Dermis microvascular lymphatic vessel endothelial cell (primary cell): ENCODE data around the gene NANOGP8. TPM values are rescaled to one million over a fixed set of nuclear protein-coding genes. Genes with fewer than 3 reads are reported as not detected.
A peak's percentile ranks its signal among the peaks of the same experiment; 100 is the strongest.
"Not testable (repeated sequence)": the region's sequence is repeated elsewhere in the genome, so short reads cannot be mapped to it uniquely, and the experiment has no call there.

Experiments
- DNase-seq, 2 donors: peaks; one replicate each; pipeline versions ENCODE4 v3.0.0 to v3.0.0-alpha.2; 2010; ENCODE audit warnings: low read depth in 2 of 2
- total RNA-seq: library from RNA; depleted of rRNA; stranded (reverse); fragments of >200 nt; gene quantifications from 2 replicates; pipeline ENCODE4 v1.2.1, GENCODE V29; 2014

NANOGP8 gene, protein sequence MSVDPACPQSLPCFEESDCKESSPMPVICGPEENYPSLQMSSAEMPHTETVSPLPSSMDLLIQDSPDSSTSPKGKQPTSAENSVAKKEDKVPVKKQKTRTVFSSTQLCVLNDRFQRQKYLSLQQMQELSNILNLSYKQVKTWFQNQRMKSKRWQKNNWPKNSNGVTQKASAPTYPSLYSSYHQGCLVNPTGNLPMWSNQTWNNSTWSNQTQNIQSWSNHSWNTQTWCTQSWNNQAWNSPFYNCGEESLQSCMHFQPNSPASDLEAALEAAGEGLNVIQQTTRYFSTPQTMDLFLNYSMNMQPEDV
- total RNA-seq, result not detected in 2 replicates

DNA sequence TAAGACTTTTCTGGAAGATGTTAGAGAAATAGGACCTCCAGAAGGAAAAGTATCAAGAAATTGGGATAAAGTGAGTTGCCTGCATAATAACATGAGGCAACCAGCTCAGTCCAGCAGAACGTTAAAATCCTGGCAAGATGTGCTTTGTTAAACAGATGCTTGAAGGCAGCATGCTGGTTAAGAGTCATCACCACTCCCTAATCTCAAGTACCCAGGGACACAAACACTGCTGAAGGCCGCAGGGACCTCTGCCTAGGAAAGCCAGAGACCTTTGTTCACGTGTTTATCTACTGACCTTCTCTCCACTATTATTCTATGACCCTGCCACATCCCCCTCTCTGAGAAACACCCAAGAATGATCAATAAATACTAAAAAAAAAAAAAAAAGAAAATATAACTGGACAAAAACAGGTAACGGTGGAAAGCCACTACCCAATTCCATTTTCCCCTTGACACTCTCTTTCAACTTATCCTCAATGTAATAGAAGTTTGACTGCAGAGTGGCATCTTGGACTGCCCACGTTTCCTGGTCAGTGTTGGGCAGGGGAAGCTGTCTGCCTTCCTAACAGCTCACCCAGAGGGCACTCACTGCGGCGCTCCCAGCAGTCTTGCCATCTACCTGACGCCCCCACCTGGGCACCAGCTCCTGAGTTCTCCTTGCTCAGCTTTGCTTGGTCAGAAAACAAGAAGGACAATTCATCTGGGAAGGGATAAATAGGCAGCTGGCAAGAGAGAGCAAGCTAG lies at the start of gene NANOGP8:
Gene NANOGP8 (minus strand): TSS at position 120 of the 744 bp plus-strand sequence. CDS start 185 bp downstream, outside the sequence.
- DNase-seq, result not testable (repeated sequence)

DNA sequence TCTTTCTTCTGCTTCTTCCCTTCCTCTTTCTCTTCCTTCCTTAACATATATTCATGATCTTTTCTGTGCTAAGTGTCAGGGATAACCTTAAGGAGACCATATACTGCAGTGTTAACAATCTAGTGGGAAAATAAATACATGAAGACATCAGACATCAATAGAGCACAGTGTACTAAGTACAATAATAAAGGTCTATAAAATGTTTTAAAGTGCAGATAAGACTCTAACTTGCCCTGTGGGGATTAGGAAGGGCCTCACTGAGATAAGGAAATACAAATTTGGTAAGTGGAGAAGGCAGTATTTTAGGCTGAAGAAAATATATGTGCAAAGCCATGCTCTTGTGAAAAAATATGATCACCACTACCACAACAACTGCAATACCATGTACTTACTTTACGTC lies 49.2 kb upstream of the NANOGP8 start:
- no peak for DNase-seq

DNA sequence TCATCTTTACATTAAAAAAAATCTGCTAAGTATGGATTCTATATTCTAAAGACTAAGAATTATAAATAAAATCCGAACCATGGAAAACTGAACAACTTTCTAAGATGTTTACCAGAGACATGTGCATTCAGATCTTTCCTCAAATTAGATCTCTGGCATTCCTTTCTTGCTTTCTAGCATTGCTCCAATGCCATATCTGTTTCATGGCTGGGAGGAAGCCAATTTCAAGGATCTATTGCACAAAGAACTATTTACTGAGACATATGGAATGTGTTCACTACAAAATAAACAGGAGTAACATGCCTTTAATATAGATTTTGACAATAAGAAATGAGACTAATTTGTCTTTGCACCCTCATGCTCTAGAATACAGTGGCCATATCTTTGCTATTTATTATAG lies 45.1 kb upstream of the NANOGP8 start:
- DNase-seq, result no peak

DNA sequence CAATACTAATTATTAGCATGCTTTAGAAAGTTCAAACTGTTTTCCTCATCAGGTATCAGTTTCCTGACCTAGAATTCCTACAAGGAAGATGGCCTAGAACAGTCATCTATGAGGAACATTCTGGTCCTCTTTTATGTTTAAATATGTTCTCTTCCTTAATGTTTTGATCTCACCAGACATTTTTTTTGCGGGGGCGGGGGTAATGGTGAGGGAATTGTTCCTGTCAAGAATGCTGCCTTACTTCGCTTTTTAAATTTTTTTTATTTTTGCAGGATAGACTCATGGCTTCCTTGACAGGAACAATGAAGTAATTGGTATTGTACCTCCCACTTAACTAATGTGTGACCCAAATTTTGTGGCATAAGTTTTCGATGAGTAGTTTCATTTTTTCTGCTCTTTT lies 44.3 kb upstream of the NANOGP8 start:
- no peak for DNase-seq

DNA sequence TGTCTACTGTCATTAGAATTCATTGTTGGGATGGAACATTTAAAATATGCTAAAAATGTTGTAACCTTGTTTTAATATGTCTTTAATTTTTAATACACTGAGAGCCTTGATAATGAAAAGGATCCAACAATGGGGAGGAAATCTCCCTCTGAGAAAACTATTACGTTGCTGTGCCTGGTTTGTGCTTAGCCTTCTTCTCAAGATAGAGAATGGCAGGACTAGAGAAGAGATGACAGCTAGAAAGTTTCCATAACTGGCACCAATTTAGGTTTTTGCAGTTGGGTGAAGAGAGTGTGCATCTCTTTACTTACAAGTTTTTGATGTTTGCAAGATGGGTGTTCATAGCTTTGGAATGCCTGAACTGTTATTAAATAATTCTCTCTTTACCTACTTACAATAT lies 42.6 kb upstream of the NANOGP8 start:
- no peak for DNase-seq

DNA sequence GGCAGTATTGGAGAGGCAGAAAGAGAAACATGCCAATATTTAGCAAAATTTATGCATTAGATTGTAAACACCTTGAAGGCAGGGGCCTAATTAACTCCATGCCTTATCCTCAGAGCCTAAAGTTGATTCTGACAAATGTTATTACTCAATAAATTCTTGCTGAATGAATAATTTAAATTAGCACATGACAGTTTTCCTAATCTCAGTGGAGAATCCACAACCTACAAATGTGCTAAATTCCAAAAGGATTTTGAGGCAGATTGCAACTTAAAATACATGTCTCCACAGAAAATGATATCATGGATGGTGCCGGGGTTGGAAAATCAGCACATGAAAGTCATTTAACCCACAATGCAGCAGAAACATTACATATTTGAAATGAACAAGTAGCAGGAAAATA lies 41.1 kb upstream of the NANOGP8 start:
- DNase-seq, result no peak

DNA sequence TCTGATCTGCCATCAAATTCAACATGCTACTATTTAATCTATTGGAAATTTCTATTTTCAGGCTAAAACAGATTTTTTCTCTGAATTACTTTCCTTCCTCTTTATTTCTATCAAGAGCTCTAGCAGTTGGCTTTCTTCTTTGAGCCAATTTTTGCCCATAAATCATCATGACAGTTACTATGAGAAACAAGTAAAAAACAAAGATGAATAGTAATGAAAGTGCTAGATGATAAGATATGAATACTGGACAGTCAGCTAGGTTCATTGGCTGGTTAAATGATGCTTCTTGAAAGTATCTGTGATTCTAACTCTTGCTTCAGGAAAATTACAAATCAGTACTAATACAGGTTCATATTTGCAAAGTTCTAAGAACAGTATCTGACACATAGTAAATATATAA lies 38.6 kb upstream of the NANOGP8 start:
- peak in 1 of 2 donors; percentile 2 for DNase-seq

DNA sequence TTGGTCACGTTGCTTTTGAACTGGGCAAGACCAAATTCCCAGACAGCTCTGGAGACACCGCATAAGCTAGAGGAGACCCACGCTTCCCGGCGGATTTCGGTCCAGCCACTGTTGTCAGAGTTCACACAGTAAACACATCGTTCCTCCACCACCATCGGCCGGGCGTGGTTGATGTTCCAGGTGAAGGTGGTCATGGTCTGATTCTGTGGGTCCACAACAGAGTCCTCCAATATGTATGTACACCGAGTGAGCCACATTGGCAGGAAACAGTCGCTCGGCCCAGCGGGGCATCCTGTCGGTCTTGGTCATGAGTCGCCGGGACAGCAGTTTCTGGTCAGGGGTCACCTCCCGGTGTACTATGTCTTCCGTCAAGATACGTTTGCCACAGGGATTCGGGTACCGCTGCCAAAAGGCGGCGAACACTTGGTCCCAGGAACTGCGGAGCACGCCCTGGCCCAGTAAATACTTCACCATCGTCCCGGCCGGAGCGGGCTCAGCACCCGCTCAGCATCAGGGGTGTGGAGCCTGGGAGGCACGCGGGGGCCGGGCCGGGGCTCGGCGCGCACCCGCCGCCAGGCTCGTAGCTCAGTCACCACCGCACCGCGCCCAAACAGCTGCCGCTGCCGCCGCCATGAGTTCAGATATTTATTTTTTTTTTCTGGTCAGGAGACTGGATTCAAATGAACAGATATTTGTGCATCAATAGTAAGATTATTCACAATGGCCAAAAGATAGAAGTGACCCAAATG lies 36.7 kb upstream of the NANOGP8 start:
- no peak for DNase-seq

DNA sequence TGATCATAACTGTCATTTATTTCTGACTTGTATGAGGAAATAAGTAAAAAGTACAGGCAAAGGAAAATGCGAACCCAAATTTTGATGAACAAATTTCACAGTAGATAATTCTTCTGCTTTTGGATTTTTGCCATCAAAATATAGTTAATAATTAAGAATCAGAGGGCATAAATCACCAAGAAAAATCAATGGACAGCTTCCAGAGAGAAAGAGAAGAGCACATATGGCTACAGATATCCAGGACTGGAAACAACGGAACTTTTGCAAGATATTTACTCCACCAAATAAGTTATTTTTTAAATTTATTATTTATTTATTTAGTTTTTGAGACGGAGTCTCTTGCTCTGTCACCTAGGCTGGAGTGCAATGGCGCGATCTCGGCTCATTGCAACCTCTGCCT lies 35.1 kb upstream of the NANOGP8 start:
- no peak for DNase-seq

DNA sequence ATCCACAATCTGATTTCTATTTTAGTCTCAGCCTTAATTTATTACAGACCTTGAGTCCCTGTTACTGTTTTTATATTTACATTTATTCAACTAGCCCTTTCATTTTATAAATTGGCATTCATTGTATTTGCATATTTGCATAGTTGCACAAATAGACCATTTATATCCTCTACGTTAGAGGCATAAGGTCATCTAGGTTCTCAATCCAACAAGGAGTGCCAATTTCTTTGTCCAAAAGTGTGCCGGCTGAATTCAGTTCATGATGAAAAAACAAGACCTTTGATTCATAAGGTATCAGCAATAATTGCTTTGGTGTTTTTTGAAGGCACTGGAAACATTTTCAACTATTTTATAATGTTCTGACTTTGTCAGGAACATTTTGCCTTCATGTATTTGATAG lies 33.9 kb upstream of the NANOGP8 start:
- no peak for DNase-seq

DNA sequence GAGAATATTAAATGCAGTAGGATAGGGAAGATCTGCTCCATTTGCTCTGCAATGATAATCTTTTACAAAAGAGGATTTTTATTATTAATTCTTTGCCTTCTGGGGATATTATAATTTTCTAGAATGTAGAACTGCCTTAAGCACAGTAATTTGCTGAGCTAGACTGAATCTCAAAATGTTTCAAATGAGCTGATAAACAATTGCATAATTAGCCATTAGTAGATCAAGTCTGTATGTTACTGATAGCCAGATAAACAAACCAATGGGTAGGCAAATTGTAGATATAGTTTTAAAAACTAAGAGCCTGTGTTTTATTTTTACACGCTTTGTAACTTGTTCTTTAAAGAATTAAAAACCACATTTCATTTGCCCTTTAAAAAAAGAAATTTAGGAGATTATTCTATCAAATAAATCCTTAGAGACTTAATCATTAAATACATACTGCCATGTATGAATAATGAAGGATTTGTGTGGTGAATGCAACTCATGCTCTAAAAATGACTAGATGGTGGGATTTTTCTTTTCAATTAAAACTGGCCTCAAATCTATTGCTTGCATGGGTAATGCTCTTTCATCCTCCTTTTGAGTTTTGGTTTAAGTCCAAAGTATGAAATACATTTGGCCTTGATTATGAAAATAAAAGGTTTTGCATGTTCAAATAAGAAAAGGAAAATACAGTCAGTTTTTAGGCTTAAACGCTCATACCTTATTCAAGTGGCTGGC lies 32.6 kb upstream of the NANOGP8 start:
- DNase-seq, result no peak

DNA sequence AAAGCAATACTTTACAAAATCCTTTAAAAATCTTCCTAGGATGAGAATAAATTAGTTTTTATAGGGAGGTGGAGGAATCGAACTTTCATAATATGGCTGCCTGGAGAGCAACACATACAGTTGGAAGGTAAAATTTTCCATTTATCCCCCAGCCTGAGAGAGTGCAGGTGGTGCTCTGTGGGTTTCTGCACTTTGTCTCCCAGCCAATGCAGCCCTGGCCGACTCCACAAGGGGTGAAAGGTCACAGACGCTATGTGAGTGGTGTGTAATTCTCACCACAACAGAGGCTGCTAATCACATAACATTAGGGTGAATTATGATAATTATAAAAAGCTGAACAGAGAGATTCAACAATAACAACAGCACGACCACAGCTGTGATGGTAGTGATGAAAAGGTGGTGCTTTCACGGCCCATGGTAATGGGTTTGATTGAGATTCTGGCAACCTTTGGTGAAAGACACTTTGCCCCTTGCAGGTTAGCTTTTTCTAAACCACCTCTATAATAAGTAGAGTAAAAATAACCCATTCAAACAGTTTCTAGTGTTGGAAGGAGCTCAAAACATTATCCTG lies 30.1 kb upstream of the NANOGP8 start:
- no peak for DNase-seq

DNA sequence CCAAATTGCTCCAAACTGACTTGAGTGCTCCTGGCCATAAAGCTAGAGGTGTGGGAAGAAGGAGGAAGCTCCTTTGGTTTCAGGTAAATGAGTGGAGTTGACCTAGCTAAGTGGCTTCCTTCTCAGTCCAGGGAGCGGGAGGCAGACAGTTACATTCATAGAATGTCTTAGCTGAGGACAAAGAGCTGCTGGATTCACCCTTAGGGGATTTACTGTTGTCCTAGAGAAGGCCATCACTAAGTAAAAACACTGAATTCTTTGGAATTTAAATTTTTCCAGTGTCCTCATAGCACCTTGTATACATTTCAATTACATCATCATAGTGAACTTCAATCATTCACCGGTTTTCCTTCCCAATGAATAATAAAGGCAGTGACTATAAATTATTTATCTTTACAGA lies 27.3 kb upstream of the NANOGP8 start:
- DNase-seq, result no peak

DNA sequence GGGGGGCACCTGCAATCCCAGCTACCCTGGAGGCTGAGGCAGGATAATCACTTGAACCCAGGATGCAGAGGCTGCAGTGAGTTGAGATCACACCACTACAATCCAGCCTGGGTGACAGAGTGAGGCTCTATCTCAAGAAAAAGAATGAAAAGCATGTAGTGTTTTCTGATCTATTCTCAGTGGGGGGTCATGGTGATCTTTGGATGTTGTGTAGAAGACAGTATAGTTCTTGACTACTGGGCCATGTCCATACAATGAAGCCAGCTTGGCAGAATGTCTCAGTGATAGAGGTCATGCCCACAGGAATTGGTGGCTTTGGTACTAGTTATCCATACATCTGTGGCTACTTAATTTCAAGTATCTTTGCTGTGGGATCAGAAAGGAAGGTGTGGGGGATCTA lies 26.8 kb upstream of the NANOGP8 start:
- DNase-seq, result no peak

DNA sequence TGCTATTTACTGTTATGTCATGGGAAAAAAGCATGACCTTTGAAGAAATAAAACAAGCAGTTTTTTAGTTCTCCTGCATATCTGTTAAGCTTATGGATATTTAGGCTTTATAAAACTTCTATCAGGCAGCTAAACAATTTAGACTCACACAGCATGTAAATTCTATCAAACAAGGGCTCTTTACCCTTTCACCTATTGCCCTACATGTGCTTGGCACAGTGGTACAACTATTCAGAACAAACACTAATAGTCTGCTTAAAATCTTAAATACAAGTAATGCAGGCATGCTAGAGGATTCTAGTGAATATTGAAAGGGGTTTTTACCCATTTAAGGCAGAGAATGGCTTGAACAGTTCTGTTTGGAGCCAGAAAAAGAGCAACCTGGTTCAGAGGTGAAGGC lies 23.4 kb upstream of the NANOGP8 start:
- no peak for DNase-seq

DNA sequence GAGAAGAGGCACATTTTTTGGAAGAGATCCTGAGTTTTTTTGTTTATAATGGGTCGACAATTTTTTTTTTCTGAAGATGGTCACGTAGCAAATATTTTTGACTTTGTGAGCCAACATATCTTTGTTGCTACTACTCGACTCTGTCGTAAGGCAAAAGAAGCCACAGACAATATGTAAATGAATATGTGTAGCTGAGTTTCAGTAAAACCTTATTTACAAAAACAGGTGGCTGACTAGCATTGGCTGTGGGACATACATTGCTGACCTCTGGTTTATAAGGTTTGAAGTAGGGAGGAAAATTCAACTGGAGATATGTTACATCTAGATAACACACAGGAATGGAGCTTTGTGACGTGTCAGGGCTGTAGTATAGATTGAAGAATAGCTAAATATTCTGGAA lies 22.5 kb upstream of the NANOGP8 start:
- no peak for DNase-seq

DNA sequence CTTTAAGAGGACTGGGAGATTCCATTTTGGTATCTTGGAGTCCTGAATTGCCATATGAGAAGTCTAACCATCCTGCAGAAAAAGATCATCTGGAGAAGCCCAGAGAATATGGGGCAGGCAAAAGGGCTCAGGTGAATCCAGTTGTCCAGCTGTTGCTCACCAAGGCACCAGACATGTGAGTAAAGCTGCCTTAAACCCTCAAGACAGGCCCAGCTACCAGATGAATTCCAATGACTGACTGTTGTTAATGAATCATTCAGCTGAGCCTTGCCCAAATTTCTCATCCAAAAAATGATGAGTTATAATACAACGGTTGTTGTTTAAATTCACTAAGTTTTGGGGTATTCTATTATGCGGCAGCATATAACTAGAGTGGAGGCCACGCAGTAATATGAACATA lies 22.0 kb upstream of the NANOGP8 start:
- DNase-seq, result no peak

DNA sequence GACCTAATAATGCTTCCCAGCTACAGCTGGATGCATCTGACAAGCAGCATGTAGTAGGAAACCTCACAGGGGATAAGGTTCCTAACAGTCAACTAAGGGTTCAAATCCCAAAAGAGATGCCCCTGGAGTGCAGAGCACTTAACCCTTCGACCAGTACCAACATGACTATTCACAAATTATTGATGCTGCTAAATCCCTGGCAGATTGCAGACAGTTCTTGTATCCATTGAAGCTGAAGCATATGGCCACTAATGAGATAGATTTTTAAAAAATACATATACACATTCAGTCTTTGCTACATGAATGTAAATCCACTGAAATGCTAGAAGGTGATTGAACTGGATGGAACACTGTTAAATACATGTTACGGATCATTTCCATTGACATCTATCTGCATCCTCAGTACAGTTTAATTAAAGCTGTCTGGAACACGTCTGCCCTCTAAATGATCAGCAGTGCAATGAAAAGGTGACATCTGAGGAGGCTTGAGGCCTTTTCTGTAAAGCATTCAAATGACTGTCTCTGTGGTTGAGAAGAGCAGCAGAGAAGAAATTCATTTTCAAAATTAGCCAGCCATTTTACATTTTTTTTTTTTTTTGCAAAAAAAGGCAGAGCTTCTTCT lies 19.5 kb upstream of the NANOGP8 start:
- DNase-seq, result no peak

DNA sequence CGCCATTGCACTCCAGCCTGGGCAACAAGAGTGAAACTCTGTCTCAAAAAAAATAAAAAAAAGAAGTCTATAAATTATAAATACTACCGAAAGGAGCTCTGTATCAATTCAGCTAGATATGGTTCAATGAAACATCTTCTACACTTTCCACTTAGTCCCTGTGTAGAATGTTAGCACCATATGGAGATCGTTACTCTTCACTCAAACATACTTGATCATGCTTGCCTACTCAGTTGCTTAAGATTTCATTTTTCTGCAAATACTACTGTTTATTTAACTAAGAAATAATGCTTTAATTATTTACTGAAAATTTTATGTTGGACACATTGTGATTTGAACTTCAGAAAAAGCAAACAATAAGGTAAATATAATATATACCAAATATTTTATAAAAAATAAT lies 17.1 kb upstream of the NANOGP8 start:
- DNase-seq, result no peak

DNA sequence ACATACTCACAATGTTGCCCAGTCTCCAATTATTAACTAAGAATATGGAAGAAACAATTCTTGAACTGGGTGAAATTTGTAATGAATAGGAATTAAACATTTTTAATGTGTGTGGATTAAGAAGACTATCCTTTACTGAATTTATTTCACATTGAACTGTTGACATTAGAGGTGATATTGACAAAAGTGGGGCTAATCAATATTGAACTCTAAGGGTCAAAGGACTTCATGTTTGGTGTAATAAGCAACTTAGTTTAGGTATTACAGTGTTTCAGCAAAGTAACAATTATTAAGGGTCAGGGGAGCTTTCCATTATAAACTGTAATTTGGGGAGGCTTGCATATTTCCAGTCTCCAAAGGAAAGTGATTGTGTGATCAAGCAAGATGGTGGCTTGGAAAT lies 16.2 kb upstream of the NANOGP8 start:
- DNase-seq, result no peak

DNA sequence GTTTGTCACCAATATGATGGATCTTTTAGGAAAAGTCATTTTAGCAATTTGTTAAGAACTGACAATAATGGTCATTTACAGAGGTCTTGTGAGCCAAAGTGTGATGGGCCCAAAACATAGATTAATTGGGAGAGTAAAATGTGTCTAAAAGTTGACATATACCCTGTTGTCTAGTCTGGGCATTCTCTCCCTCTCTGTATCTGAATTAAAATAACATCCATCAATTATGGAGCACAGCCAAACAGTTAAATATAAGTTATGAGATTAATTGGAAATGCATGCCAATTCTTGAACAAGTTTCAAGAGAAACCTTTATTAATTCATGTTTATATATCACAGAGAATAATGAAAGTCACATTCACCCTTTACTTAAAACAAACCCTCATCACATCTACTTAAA lies 13.6 kb upstream of the NANOGP8 start:
- DNase-seq, result no peak
